CMK (cell line): ENCODE data around the gene ADSS1.

Source experiments
- DNase-seq: peaks from one replicate; pipeline ENCODE4 v3.0.0-alpha.2; 2010; ENCODE audit warnings: low read depth

ADSS1 gene

GRCh38 chr14:104751539-104752422 is 27.8 kb downstream of the ADSS1 start:
- DNase-seq, result peak; percentile 54

GRCh38 chr14:104752423-104752734 is 28.4 kb downstream of the ADSS1 start:
- no peak for DNase-seq

- peak; percentile 97 for DNase-seq
Observed at GRCh38 chr14:104752735-104753527, 28.9 kb downstream of the ADSS1 start, which contains the start of gene SIVA1. Gene SIVA1, plus strand, starts transcription at chr14:104753147. Its CDS starts 55 bp downstream, at chr14:104753202.

- DNase-seq, result no peak
Observed at GRCh38 chr14:104753528-104754212, 29.6 kb downstream of the ADSS1 start.

- no peak for DNase-seq
Observed at GRCh38 chr14:104754213-104754851, 30.3 kb downstream of the ADSS1 start.

- DNase-seq, result no peak
Observed at GRCh38 chr14:104755621-104756020, 31.6 kb downstream of the ADSS1 start.

GRCh38 chr14:104756477-104757237 is 32.6 kb downstream of the ADSS1 start:
- no peak for DNase-seq

GRCh38 chr14:104757238-104757585 is 33.2 kb downstream of the ADSS1 start:
- DNase-seq, result no peak

- no peak for DNase-seq
Observed at GRCh38 chr14:104757681-104758392, 33.8 kb downstream of the ADSS1 start.

- DNase-seq, result no peak
Observed at GRCh38 chr14:104758981-104759969, 35.2 kb downstream of the ADSS1 start.

- no peak for DNase-seq
Observed at GRCh38 chr14:104765517-104765916, 41.5 kb downstream of the ADSS1 start.

- DNase-seq, result no peak
Observed at GRCh38 chr14:104766256-104766862, 42.3 kb downstream of the ADSS1 start.

GRCh38 chr14:104766863-104767633 is 43.0 kb downstream of the ADSS1 start:
- no peak for DNase-seq

GRCh38 chr14:104767634-104767918 is 43.5 kb downstream of the ADSS1 start:
- no peak for DNase-seq

- DNase-seq, result peak; percentile 77
Observed at GRCh38 chr14:104768437-104769323, 44.7 kb downstream of the ADSS1 start.

- no peak for DNase-seq
Observed at GRCh38 chr14:104769324-104770071, 45.5 kb downstream of the ADSS1 start.
